ENCODE measurements around the gene LTA.

The LTA gene, protein sequence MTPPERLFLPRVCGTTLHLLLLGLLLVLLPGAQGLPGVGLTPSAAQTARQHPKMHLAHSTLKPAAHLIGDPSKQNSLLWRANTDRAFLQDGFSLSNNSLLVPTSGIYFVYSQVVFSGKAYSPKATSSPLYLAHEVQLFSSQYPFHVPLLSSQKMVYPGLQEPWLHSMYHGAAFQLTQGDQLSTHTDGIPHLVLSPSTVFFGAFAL

DNA sequence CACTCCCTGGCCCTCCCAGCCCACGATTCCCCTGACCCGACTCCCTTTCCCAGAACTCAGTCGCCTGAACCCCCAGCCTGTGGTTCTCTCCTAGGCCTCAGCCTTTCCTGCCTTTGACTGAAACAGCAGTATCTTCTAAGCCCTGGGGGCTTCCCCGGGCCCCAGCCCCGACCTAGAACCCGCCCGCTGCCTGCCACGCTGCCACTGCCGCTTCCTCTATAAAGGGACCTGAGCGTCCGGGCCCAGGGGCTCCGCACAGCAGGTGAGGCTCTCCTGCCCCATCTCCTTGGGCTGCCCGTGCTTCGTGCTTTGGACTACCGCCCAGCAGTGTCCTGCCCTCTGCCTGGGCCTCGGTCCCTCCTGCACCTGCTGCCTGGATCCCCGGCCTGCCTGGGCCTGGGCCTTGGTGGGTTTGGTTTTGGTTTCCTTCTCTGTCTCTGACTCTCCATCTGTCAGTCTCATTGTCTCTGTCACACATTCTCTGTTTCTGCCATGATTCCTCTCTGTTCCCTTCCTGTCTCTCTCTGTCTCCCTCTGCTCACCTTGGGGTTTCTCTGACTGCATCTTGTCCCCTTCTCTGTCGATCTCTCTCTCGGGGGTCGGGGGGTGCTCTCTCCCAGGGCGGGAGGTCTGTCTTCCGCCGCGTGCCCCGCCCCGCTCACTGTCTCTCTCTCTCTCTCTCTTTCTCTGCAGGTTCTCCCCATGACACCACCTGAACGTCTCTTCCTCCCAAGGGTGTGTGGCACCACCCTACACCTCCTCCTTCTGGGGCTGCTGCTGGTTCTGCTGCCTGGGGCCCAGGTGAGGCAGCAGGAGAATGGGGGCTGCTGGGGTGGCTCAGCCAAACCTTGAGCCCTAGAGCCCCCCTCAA is at the start of gene LTA:
TSS of gene LTA (plus strand) at position 249 of the 871 bp plus-strand sequence. CDS start at position 703, 454 bp downstream.
- no peak for DNase-seq (ENCODE audit: low spot score)

DNA sequence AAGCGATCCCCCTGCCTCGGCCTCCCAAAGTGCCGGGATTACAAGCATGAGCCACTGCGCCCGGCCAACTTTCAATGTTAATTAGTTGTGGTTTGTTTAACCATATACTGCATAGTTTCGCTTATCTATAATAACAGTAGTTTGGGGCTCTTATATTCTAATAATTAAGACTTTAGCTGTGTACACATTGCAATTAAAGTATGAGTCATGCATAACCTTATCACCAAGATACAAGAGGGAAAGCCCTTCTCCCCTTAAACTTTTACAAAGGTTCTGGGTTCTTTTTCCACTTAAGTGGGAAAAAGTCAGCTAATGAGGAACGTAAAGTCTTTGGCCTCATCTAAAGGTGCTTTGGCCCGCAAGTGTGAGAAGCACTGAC is 46.5 kb upstream of the LTA start:
- DNase-seq (ENCODE audit: low spot score), result no peak

DNA sequence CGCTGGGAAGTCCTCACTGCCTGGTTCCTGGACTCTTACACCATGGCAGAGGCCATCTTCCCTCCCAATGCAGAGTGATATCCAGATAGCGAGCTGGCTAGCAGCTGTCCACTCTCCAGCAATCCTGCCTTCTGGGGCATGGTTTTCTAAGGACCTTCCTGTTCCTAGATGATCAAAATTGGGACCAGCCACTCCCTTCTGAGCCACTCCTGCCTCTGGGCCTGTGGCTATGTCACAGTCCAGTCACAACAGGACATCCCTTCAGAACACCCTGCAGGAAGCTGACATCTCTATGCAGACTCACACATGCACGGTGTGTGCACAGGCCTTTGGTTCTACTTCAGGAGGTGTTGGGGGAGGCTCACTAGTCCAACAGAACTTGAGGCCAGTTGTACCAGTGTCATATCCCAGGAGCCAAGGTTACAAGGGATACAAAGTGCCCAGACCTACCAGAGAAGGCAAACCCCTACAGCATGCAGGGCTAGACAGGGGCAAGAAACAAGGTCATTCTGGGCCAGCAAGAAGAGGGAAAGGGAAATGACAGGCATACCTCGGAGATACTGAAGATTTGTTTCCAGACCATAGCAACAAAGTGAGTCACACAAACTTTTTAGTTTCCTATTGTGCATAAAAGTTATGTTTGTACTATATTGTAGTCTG is 46.0 kb upstream of the LTA start:
- peak; percentile 44 for DNase-seq (ENCODE audit: low spot score)

DNA sequence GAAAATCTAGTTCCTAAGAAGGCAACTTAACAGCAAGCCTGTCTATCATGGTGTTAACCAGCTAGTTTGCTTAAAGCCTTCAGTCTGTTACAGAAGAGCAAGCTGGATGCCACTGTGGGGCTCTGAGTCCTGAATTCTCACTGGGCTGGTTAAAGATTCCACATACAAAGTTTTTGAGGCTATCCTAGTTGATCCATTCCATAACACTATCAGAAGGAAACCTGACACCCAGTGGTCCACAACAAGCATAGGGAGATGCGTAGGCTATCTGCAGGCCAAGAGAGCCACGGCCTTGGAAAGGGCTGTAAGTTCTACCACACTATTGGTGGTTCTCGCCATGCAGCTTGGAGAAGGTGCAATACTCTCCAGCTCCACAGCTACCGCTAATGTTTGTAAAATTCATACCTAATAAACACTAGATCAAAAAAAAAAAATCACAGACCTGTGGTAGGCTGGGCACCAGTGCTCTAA is 43.7 kb upstream of the LTA start:
- DNase-seq (ENCODE audit: low spot score), result no peak

DNA sequence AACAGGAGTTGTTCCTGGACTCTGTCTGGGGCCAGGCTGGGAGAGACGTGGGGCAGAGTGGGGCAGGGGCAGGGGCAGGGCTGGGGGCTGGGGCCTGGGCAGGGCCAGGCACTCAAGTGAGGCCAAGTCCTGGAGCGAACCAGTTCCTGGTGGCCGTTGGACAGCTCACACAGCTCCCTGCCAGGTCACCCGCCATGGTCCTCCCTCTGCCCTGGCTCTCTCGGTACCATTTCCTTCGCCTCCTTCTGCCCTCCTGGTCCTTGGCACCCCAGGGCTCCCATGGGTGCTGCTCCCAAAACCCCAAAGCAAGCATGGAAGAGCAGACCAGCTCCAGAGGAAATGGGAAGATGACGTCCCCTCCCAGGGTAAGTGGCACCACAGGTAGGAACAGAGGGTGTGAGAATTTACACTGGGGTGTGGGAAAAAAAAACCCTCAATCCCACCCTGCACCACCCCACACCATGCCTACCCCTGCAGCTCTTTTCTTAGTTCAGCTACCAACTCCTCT is 43.2 kb upstream of the LTA start, which contains the start of gene MCCD1:
TSS of gene MCCD1 (plus strand) at position 142 of the 508 bp plus-strand sequence. CDS start at position 195, 53 bp downstream.
- DNase-seq (ENCODE audit: low spot score), result no peak

DNA sequence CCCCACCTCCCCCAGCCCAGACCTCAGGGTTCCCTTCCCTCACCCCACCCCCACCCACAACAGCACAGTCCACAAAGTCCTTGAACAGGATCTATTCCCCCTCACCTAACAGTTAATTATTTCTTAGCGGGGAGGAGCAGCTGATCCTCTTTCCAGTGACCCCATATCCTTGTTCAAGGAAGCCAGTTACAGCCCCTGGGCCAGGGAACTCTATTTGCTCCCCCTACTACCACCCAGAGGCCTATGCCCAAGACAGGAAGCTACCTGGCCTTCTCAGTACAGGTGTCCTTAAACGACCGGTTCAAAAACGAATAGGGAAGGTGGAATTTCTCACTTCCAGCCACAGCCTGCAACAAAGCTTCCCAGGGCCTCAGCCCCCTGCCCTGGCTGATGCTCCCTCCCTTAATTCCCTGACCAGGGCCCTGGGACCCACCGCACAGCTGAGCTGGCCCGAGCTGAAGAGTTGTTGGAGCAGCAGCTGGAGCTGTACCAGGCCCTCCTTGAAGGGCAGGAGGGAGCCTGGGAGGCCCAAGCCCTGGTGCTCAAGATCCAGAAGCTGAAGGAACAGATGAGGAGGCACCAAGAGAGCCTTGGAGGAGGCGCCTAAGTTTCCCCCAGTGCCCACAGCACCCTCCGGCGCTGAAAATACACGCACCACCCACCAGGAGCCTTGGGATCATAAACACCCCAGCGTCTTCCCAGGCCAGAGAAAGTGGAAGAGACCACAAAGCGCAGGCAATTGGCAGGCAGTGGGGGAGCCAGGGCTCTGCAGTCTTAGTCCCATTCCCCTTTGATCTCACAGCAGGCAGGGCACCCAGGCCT is 42.5 kb upstream of the LTA start:
- no peak for DNase-seq (ENCODE audit: low spot score)

DNA sequence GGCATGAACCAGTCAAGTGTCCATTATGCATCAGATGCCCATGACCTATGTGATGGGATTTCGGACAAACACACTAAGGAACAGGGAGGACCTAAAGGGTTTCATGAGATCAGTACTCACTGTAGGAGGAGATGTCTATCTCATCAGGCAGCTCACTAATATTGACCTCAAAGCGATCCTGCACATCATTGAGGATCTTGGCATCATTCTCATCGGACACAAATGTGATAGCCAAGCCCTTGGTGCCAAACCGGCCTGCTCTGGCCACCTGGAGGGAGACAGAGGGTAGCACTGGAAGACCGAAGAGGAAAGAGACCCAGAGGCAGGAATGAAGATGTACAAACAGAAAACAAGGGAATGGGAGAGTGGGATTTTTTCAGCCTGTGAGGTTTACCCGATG is 41.4 kb upstream of the LTA start:
- no peak for DNase-seq (ENCODE audit: low spot score)

DNA sequence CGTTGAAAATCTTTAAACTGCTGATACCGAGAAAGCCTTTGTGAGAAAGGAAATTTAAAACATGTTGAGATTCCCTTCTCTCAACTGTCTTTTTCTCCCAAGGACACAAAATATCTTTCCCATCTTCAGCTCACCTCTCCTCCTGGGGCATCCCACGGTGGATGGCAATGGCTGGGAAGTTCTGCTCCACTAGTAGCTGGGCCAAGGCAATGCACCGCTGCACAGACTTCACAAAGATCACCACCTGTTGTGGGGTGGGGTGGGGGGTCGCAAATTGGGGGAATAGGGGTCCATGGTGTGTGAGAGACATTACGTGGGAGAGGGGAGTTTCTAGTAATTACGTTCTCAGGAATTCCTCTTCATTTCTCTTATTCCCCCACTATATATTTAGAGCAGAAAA is 40.9 kb upstream of the LTA start:
- no peak for DNase-seq (ENCODE audit: low spot score)

DNA sequence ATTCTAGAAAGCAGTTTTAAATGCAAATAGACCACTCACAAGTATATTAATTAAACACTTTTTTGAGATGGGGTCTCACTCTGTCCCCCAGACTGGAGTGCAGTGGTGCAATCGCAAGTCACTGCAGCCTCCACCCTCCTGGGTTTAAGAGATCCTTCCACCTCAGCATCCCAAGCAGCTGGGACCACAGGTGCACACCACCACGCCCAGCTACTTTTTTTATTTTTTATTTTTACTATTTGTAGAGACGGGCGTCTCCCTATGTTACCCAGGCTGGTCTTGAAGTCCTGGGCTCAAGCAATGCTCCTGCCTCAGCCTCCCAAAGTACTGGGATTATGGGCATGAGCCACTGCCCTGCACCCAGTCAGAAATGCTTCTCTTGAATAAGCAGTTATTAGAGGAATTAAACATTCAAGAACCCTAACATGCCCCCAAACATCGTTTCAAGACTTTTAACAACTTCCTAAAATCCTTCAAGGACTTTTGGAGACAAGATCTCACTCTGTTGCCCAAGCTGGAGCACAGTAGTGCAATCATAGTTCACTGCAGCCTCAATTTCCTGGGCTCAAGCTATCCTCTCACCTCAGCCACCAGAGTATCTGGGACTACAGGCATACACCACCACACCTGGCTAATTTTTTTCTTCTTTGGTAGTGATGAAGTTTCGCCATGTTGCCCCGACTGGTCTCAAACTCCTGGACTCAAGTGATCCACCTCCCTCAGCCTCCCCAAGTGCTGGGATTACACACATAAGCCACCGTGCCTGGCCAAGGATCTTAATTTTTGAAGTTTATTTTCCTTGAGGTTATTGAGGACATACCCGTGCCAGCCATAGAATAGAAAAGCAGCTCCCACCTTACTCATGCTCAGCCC is 40.1 kb upstream of the LTA start:
- no peak for DNase-seq (ENCODE audit: low spot score)

DNA sequence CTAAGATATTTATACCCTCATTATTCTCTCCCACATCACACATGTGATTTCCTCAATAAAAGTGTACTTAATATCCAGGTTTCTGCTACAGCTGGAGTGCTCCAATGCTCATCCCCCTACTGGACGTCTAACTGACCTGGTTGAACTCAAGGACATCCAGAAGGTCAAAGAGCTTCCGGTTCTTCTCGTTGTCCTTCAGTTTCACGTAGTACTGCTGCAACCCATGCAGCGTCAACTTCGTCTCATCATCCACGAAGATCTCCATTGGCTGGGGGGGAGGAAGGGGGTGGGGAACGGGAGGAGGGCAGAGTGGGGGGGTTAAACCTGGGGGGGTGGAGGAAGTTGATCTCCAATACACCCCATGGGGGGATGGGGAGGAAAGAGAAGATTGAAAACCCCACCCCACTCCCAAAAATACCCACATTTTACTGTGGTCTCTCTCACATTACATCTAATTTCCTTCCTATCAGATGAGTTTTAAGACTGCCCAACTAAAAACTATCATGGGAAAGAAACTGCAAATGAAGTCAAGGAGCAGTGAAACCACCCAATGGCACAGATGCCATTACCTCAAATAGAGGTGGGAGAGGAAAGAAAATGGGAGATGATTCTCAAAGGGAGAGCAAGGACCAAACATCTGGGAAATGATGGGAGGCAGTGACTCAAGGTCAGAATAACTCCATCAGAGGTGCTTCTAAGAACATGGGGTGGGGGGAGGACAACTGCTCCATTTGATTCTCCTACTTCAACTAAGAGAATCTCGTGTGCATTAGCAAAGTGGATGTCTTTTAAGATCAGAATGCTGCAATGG is 39.2 kb upstream of the LTA start:
- DNase-seq (ENCODE audit: low spot score), result no peak

DNA sequence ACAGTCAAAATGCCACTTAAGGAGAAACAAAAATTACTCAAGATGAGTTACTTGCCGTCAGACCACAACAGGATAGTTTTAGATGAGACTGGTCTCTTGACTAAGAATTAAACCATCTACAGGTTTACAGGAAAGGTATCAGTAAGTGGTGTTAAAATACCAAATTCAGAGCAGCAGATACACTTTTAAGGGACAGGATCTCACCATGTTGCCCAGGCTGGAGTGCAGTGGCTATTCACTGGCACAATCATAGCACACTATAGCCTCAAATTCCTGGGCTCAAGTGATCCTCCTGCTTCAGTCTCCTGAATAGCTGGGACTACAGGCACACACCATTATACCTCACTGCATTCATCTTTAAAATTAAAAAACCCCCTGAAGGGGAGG is 38.6 kb upstream of the LTA start:
- DNase-seq (ENCODE audit: low spot score), result no peak

DNA sequence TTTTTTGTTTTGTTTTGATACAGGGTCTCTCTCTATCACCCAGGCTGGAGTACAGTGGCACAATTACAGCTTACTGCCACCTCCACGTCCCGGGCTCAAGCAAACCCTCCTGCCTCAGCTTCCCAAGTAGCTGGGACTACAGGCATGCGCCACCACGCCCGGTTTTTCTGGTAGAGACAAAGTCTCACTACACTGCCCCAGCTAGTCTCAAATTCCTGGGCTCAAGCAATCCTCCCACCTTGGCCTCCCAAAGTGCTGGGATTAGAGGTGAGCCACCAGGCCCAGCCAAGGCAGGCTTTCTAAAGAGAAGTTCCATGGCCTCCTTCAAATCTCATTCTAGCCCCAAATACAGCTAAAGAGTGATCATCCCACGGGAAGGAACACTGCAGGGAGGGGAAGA is 38.1 kb upstream of the LTA start:
- DNase-seq (ENCODE audit: low spot score), result no peak

DNA sequence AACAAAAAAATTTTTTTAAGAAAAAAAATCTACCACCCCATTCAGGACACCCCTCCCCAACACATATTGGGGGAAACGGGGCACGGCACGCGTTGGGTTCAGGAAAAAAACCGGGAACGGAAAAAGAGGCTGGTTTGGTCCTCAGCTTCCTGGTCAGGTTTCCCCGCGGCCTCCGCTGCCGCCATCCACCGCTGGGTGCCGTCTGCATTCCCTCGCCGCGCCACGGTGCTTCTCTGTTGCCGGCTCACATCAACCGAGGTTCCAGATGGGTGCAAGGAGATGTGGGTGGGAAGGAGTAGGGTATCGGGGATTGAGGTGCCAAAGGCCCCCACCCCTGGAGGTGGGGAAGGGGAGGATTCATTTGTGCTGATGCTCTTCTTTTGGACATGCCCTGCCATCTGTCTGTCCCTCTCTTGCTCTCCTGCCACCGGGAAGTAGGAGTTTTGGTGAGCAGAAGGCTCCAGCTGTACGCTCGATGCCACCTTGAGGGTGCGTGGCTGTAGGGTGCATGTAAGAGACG is 37.5 kb upstream of the LTA start:
- no peak for DNase-seq (ENCODE audit: low spot score)

DNA sequence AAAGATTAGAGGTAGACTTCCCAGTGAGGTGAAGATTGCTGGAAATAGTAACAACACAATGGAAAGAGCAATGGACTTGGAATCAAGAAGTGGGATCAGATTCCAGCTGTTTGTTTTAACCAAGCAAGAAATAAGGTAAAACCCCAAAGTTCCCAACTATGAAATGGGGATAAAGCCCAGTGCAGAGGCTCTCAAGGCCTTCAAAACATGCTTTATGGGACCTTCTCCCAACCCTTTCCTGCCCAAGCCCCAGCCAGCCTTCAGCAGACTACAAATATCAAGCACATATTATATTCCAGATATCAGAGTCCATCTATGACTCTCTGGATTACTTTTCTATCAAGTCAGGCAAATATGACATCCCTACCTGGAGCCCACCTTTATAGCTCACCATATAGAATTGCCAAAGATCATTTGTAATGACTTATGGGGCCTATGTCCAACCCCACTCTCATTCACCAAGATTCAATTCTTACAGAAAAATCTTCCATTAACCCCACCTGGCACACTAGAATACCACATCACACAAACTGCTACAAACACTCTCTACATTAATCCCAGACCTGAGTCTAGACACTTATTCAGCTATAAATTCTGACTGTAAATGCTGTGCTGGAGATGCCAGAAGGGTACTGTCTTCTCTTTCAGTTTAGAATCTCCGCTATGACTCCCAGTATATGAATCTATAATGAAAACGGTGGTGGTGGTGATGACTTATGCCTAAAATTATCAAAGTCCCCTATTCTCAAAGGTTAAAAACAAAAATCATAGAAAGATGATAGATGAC is 36.4 kb upstream of the LTA start:
- no peak for DNase-seq (ENCODE audit: low spot score)

DNA sequence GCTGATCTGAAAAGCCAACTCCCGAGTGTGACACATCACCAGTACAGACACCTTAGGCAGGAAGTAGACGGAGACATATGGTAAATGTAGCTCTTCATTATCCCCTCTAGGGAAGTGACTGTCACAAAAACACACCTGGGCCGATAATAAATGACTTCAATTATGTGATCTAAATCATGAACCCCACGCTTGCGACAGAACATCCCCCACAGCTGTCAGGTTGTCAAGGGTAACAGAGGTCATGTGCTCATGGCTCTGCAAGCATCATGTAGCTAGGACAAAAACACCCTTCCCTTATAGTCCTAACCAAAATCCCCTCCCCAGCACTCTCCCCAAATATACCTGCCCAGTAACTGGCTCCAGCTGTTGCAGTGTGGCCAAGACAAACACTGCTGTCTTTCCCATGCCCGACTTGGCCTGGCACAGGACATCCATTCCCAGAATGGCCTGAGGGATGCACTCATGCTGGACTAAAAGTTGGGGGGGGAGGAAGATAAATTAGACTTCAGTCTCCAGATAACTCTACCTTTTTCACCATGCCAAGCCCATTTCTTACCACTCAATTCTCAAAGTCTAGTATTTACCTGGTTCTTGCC is 33.2 kb upstream of the LTA start:
- no peak for DNase-seq (ENCODE audit: low spot score)

DNA sequence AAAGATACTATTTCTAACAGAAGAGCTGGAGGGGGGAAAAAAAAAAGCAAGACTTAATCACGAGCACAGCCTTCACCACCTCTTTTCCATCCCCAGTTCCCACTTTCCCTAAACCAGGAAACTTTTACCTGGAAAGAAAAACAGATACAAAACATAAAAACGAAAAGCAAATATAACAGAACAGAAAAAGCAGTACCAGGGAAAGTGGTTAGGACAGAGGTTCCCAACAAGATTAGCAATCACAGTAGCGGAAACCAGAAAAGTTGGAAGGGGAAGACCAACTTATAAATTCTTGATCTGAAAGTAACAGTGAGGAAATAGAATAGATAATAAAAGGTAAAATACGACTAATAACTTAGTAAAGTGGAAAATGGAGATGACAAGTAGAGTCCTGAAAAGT is 31.4 kb upstream of the LTA start:
- DNase-seq (ENCODE audit: low spot score), result no peak

DNA sequence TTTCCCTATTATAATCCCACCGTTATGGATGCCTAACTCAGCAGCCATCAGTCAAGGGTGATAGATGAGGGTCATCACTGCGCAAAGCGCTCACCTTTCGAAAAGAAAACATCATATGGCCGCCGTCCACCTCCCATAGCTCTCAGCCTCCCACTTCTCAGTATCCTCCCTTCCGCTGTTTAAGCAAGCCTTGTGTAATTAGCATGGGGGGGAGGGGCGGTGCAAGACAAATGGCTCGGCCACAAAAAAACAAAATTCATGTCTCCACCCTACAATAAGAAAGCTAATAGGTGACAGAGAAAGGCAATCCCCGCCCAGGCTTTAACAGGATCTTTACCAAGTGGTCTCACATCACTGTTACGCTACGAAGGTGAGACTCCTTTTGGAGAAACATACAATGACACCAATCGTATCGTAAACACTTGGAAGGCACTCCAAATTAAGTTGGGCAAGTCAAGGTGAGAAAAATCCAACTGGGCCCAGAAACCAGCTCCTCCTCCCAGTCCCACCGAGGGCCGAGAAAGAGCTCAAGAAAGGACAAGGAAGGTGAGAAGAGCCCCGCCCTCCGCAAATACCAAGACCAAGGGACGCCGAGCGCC is 30.9 kb upstream of the LTA start:
- peak; percentile 64 for DNase-seq (ENCODE audit: low spot score)

Measured in GM03348 (cell line).